Kidney (tissue), 14 donors: ENCODE results near the gene LRRC51. TPM values are rescaled to one million over a fixed set of nuclear protein-coding genes. Genes with fewer than 3 reads are reported as not detected.
"Not testable (repeated sequence)": the region's sequence is repeated elsewhere in the genome, so short reads cannot be mapped to it uniquely, and the experiment has no call there.

Experiments used
- DNase-seq, 5 donors: peaks; one replicate each; pipeline ENCODE4 v3.0.0-alpha.2; 2013 to 2020
- FAIRE-seq: peaks from 2 replicates; lab custom pipeline; 2012; peaks lifted over from hg19 to GRCh38; lab: Jason Lieb, UNC
- H3K27ac ChIP-seq, 2 donors: one replicate each; pipeline ENCODE4 v1.7.0; 2013; ENCODE audit warnings: low read depth in 2 of 2, low read length in 2 of 2, inconsistent platforms in 1 of 2
- H3K27me3 ChIP-seq: one replicate; pipeline ENCODE4 v1.7.1; 2013; ENCODE audit warnings: low read length, inconsistent platforms; ENCODE audit not compliant: control insufficient read depth, insufficient read depth
- H3K36me3 ChIP-seq, 3 donors: one replicate each; pipeline versions ENCODE4 v1.7.0 to v1.7.1; 2013; ENCODE audit warnings: low read length in 3 of 3, control low read depth in 1 of 3, inconsistent platforms in 1 of 3; ENCODE audit not compliant: insufficient read depth in 3 of 3, control insufficient read depth in 2 of 3
- H3K4me1 ChIP-seq, 3 donors: one replicate each; pipeline versions ENCODE4 v1.7.0 to v1.7.1; 2013; ENCODE audit warnings: low read length in 3 of 3, inconsistent platforms in 1 of 3, low read depth in 1 of 3; ENCODE audit not compliant: control insufficient read depth in 2 of 3, insufficient read depth in 2 of 3
- H3K4me3 ChIP-seq, 3 donors: one replicate each; pipeline versions ENCODE4 v1.7.0 to v1.8.1; 2013; ENCODE audit warnings: low read length in 3 of 3, control low read depth in 1 of 3, inconsistent platforms in 1 of 3
- H3K9ac ChIP-seq, 3 donors: one replicate each; pipeline versions ENCODE4 v1.7.0 to v1.7.1; 2013; ENCODE audit warnings: low read length in 3 of 3, control low read depth in 1 of 3, inconsistent platforms in 1 of 3
- H3K9me3 ChIP-seq, 3 donors: one replicate each; pipeline versions ENCODE4 v1.7.0 to v1.7.1; 2013; ENCODE audit warnings: low read length in 3 of 3, control low read depth in 1 of 3, inconsistent platforms in 1 of 3; ENCODE audit not compliant: control insufficient read depth in 2 of 3, insufficient read depth in 1 of 3
- intact Hi-C: fragments of 100-400 bp; cut with DNase I; formaldehyde crosslinking; loops from one replicate; pipeline ENCODE4 v1.11.1; 2022
- polyA plus RNA-seq: library from polyadenylated mRNA; stranded (reverse); fragments of 350-450 nt; fragmentation: Illumina TruSeq; extraction: RNeasy Lipid Tissue Mini Kit (QIAGEN cat#74804); gene quantifications from one replicate; pipeline ENCODE4 v1.2.3, GENCODE V29; 2014; ENCODE audit warnings: low read depth, low replicate concordance; ENCODE audit not compliant: insufficient read depth
- total RNA-seq: library from RNA; stranded (reverse); fragmentation: NEBNext Ultra II Directional; extraction: Animal tissue kit (Norgen Biotek cat#: 25700); gene quantifications from one replicate; pipeline ENCODE4 v1.2.1, GENCODE V29; 2021
- TF ChIP-seq, protein P1 (sequence below): IDR thresholded peaks from 3 replicates; pipeline ENCODE4 v1.5.1; 2012; ENCODE audit warnings: mild to moderate bottlenecking, moderate library complexity, borderline replicate concordance; ENCODE audit not compliant: insufficient read depth; ENCODE audit errors: extremely low read depth
- donor health status: control.
- donor health status: control.
- donor health status: control.
- donor health status: control.
- donor health status: control.
- donor health status: DM: yes; HTN: yes; CAD: no.
- donor health status: Normal renal cell carcinoma (clear cell type).

LRRC51 gene
- total and polyA plus RNA-seq, 2 donors from 2014 or later: 23.3 to 28.9 TPM

DNA sequence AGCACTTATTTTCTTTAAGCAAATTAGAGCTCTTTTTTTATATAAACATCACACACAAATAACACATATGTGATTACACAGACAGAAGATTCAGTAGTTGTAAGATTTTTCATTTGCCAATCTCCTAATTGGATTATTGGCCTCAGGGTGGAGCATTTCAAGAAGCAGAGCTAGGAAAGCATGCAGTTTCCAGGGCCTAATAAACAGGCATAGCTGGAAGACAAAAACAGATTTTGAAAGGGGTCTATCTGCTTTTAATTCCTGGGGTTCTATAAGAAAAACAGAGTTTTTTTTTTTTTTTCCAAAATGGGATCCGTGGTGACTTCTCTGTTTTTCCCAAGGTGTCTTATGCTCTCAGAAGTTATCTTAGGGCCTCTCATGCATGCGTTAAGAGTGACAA, 47.3 kb downstream of the LRRC51 start:
- Histone ChIP-seq H3K4me1 (peaks cover 0 to 11% (median 7%) of the 10 kb centered on the region in 3 donors), H3K27ac (no peak overlapping the region), H3K36me3 (no peaks in the 10 kb centered on the region), H3K4me3 (no peak overlapping the region), H3K9me3 (peaks cover 0 to 4% (median 0%) of the 10 kb centered on the region in 3 donors), H3K9ac (no peak overlapping the region), H3K27me3 (no peaks in the 10 kb centered on the region)
- intact Hi-C loops: no loop called here
- no peak for FAIRE-seq
- no peak for DNase-seq
- TF ChIP-seq, protein P1, sequence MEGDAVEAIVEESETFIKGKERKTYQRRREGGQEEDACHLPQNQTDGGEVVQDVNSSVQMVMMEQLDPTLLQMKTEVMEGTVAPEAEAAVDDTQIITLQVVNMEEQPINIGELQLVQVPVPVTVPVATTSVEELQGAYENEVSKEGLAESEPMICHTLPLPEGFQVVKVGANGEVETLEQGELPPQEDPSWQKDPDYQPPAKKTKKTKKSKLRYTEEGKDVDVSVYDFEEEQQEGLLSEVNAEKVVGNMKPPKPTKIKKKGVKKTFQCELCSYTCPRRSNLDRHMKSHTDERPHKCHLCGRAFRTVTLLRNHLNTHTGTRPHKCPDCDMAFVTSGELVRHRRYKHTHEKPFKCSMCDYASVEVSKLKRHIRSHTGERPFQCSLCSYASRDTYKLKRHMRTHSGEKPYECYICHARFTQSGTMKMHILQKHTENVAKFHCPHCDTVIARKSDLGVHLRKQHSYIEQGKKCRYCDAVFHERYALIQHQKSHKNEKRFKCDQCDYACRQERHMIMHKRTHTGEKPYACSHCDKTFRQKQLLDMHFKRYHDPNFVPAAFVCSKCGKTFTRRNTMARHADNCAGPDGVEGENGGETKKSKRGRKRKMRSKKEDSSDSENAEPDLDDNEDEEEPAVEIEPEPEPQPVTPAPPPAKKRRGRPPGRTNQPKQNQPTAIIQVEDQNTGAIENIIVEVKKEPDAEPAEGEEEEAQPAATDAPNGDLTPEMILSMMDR: no peak

DNA sequence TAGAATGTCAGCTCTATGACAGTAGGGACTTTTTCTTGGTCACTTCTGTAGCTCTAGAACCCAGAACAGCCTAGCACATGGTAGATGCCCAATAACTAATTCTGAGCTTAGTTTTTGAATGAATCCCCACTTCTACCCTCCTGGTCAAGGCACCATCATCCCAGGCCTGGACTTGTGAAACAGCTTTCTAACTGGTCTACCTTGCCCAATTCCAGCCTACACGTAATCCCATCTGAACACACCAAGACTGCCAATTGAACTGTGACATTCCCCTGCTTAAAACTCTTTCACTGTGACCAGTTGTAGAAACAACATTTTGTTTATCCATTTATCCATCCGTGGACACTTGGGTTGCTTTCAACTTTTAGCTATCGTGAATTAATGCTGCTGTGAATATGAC, 48.7 kb downstream of the LRRC51 start:
- peaks cover 0 to 4% (median 0%) of the 10 kb centered on the region in 3 donors for H3K9me3 ChIP-seq
- H3K27me3 ChIP-seq: no peaks in the 10 kb centered on the region
- H3K4me3 ChIP-seq: no peak overlapping the region
- TF ChIP-seq, protein P1: no peak
- no peak overlapping the region for H3K9ac ChIP-seq
- DNase-seq (no peak), FAIRE-seq (no peak)
- H3K4me1 ChIP-seq: peaks cover 0 to 3% (median 0%) of the 10 kb centered on the region in 3 donors
- H3K27ac ChIP-seq: no peak overlapping the region
- intact Hi-C loops: no loop called here
- H3K36me3 ChIP-seq: no peaks in the 10 kb centered on the region

DNA sequence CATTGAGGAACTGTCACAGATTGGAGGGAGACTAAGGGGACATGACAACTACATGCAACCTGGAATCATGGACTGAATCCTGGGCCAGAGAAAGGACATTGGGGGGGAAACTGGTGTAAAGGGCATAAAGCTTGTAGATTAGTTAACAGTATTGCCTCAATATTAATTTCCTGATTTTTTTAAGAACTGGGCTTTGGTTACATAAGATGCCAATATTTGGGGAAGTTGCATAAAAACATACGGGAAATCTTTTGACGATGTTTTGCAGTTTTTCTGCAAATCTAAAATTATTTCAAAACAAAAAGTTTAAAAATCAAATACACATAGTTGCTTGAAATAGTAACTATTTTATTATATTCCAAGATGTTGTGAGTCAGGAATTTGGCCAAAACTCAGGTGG, 52.0 kb downstream of the LRRC51 start:
- TF ChIP-seq, protein P1: no peak
- Histone ChIP-seq H3K4me1 (no peaks in the 10 kb centered on the region), H3K9ac (no peak overlapping the region), H3K36me3 (no peaks in the 10 kb centered on the region), H3K9me3 (peaks cover 0 to 4% (median 0%) of the 10 kb centered on the region in 3 donors), H3K4me3 (no peak overlapping the region), H3K27me3 (no peaks in the 10 kb centered on the region), H3K27ac (no peak overlapping the region)
- DNase-seq (no peak), FAIRE-seq (no peak)
- intact Hi-C loops: no loop called here

DNA sequence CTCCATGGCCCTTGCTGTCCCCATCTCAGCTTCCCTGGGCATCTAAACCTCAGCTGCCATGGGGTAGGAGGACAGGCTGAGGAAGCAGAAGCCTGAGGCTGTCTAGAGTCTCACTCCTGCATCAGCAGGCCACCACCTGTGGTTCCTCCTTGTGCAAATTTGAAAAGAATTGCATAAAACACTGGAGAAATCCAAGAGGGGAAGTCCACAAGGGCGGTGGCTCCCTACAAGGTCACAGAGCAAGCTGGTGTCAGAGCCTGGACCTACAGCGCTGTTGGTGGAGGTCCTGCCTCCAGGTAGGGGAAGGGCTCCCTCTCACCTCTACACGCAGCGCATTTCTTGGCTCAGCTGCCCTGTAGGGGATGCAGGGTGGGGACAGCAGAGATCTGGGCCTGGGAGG, 54.8 kb downstream of the LRRC51 start, which contains the start of gene FOLR3:
Gene FOLR3 (plus strand): TSS at position 253 of the 400 bp plus-strand sequence. CDS start 228 bp downstream, outside the sequence.
- H3K27ac ChIP-seq, FAIRE-seq, H3K4me1 ChIP-seq, H3K36me3 ChIP-seq, H3K27me3 ChIP-seq, H3K9me3 ChIP-seq, intact Hi-C loops, DNase-seq, H3K4me3 ChIP-seq, H3K9ac ChIP-seq: not testable (repeated sequence)
